HG03175 (cell line): ENCODE data around the gene TMEM272.

Experiments
- ATAC-seq: cut with Tn5 transposase; IDR thresholded peaks from one replicate; pipeline ENCODE4 v1.9.1; 2021; ENCODE audit warnings: mild to moderate bottlenecking, moderate library complexity; ENCODE audit not compliant: unreplicated experiment

TMEM272 gene

DNA sequence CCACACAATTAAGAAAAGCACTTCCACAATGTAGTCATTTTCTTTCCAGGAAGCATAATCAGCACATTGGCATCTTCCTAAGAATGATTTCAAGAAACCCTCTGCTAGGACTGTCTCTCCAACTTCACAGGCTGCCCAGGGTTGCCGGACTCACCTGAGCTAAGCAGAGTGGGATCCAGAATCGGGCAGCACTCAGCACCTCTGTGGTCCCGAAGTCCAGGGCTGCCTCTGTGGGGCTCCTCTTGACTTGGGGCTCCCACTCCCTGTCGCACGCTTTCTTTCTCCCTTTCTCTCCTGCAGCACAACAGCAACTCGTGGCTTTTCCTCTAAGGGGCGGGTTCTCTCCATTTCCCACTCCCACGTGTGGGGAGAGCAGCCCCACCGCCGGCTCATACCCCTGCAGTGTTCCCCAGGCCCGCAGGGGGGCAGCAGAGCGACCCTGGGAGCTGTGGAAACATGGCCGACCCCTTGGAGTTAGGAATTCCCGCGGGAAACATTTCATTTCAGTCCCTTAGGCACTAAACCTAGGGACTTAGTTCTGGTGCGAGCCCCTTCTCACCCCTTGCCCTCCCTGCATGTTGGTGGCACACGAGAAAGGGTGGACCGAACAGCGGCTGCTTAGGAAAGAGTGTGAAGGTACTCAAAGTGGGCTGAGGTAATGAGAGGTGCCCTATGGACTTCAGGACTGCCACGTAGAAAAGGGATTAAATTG is at the start of gene TMEM272:
TMEM272 (minus strand) TSS at position 316 of the 712 bp plus-strand sequence. CDS start 6,647 bp downstream, outside the sequence.
- no peak for ATAC-seq

GRCh38 chr13:51894239-51894638 is 49.3 kb upstream of the TMEM272 start:
- no peak for ATAC-seq

DNA sequence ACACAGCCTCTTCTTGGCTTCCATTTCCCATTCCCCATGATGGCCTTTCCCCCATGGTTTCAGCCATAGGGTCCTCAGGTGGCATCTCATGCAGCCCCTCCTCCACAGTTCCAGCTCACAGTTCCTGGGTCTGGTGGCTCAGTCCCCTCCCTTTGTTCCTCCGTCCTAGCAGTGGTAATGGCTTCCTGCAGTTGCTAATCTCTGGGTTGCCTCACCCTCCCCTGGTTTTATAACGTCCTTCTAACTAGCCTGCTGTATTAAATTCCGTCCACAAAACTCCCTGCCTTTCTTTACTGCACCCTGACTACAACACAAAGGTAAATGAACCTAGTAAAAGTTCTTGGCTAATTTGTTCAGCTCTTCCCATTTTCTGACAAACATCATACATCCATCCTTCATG is 47.7 kb upstream of the TMEM272 start:
- no peak for ATAC-seq

DNA sequence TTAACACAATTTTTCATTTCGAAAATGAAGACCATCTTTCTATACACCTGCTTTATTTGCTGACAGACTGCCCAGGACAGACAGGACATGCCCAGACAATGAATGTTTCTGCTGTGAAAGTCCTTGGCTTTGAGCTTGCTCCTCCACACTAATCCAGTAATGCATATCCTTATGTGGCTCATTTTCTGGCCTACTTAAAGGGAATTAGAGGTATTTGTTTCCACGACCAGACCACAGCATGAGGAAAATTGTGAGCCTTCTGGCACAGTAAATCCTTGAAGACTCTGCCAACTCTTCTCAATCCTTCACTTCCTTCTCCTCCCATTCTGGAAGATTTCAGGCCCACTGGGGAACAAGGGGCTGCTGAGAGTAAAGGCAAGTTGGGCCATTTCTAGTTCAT is 42.5 kb upstream of the TMEM272 start:
- no peak for ATAC-seq

GRCh38 chr13:51885651-51886050 is 40.7 kb upstream of the TMEM272 start:
- no peak for ATAC-seq

DNA sequence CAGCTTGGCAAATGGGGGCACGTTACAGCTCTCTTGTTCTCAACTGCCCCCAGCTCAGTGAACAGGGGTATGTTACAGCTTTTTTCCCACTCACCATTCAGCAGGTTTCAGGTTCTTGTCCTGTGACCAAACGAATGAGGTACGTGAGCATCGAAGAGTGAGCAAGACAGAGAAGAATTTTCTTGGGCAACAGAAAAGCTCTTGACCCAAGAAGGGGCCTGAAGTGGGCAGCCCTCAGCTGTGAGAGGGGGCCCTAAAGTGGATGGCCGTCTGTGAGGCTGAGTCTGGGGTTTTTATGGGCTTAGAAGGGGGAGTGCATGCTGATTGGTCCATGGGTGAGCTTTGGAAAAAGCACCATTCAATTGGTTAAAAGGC is 38.2 kb upstream of the TMEM272 start:
- no peak for ATAC-seq

- ATAC-seq = no peak
Observed at GRCh38 chr13:51882570-51883225, 37.7 kb upstream of the TMEM272 start.

DNA sequence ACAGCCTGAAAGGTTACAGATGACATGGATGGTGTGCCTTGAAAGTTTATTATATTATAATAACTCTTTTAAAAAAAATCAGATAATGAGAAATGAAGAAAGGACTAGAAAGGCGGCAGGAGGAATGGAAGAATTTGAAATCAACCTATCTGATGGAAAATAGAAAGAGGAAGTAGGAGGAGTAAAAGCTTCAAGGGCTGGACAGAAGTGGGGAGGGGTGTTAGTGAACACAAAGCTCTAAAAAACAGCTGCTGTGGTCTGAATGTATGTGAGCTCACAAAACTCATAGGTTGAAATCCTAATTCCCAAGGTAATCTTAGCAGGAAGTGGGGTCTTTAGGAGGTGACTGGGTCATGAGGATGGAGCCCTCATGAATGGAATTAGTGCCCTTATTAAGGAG is 36.3 kb upstream of the TMEM272 start:
- ATAC-seq = no peak

DNA sequence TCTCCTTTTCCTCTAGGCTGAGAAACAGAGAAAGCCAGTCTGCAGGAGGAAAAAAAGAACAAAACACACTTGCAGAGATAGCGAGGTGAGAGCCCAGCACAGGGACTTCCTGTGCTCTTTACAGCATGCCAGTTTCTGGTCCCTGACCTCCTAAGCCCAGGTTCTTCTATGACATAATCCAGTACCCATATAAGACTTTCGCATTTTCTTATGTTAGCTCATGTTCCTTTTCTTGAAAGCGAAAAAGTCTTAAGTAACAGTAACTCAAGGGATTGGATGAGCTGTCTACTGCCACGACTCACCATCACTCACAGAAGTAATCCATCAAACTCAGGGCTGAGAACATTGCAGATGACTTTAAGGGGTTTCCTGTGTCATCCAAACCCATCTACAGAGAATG is 34.2 kb upstream of the TMEM272 start:
- no peak for ATAC-seq

DNA sequence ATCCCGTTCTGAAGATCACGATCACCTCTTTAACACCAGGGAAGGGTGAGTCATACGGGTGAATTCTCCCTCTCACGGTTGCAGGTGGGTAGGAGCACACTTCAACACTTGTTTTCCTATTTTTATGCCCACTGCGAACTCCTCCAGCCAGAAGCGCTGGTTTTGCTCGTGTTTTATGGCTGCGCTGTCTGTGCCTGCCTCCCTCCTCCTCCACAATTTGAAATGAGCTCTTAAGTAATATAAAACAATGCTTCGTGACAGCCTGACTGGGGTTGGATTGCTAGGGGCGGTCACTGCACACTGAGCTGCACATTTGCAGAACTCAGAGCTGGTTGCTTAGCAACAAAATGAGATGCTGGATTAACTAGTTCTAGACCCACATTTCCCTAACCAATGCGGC is 29.7 kb upstream of the TMEM272 start:
- ATAC-seq = no peak

- no peak for ATAC-seq
Observed at GRCh38 chr13:51873837-51874236, 28.9 kb upstream of the TMEM272 start.

DNA sequence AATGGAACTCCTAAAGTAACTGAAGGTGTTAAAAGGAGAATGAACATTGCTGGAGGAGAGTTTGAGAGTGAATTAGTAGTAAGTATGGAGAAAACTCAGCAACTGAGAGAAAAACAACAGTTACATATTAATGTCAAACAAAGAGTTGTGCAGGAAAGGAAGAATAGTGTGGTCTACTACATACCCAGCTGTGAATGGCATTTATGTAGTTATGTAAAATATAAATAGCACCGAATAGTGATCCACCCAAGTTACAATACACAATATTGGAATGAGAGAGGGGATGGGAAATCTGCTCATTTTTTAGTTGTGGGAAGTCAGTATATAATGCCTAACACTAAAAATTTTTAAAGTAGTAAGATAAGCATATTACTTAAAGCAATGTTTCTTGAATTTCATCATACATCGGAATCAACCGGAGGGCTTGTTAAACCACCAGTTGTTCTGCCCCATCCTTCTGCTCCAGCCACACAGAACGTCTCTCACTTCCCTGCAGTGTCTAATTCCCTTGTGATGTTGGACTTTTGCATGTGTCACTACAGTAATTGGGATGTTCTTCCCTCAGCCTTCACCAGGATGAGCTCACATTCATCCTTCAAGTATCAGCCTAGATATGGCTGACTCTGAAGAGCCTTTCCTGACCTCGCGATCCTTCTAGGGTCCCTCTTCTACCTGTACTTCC is 28.3 kb upstream of the TMEM272 start:
- ATAC-seq = no peak

- ATAC-seq = no peak
Observed at GRCh38 chr13:51870616-51871015, 25.6 kb upstream of the TMEM272 start.

GRCh38 chr13:51869916-51870315 is 24.9 kb upstream of the TMEM272 start:
- ATAC-seq = no peak

DNA sequence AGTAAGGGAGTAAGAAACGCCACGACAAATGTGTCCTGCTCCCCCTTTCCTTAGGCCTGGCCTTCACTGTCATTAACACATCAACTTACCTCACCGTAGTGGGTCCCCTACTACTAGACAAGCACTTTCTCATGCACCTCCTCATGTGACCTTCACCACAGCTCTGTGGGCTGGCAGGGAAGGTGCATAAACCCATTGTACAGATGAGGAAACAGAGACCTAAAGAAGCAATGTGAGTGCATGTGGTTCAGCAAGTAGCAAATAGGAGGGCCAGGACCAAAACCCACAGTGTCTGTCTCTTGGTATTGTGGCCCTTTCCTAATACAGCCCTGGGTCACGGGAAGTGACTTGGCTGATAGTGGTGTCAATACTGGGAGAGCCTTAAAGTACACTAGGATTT is 22.1 kb upstream of the TMEM272 start:
- ATAC-seq = no peak

GRCh38 chr13:51865838-51866237 is 20.9 kb upstream of the TMEM272 start:
- ATAC-seq = no peak

GRCh38 chr13:51862957-51863356 is 18.0 kb upstream of the TMEM272 start:
- no peak for ATAC-seq

GRCh38 chr13:51861723-51862300 is 16.8 kb upstream of the TMEM272 start, which contains the start of gene CCDC70:
CCDC70 (plus strand) TSS chr13:51861969; CDS start chr13:51865412, 3,443 bp downstream.
- ATAC-seq = no peak

DNA sequence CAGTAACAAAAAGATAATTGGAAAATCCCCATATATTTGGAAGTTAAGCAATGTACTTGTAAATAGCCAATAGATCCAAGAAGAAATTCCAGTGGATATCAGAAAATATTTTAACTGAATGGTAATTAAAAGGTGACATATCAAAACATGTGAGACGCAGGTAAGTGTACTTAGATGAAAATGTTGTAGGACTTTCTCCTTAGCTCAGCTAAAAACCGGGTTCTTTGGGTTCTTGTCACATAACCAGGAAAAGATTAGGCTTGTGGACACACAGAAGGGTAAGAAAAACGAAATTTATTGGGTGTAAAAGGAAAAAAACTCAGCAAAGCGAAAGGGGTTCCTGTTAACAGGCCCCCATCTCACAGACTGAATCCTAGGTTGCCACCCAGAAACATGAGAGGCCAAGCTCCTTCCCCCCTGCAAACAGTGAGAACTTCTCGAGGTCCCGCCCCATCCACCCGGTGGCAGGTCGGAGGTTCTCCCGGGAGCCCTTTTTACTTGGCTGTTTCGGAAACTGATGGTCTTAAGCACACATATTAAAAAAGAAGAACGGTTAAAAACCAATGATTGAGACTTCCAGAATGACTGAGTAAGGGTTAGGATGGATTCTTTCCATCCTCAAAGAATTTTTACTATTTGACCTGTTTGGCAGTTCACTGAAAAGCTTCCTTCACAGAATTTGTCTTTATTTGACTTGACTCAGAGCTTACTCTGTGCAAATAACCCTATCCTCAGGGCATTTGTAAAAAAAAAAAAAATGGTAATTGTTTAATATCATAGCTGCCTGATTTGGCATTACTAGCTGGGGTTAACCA is 13.7 kb upstream of the TMEM272 start:
- ATAC-seq = no peak

GRCh38 chr13:51856998-51857397 is 12.0 kb upstream of the TMEM272 start:
- ATAC-seq = no peak
